Neural cell (in vitro differentiated cells): ENCODE results near the gene DCX. TPM values are rescaled to one million over a fixed set of nuclear protein-coding genes. Genes with fewer than 3 reads are reported as not detected.

Experiments
- H2AFZ ChIP-seq: fragments of 200-600, 300-800 bp; sonication (generic), shearing (Covaris generic); 2 replicates; pipeline ENCODE4 v1.6.0; 2014; ENCODE audit warnings: low read depth, mild to moderate bottlenecking, antibody characterized with exemption, low read length, moderate library complexity
- H3F3A ChIP-seq: fragments of 200-600 bp; shearing (Covaris generic); 2 replicates; pipeline ENCODE4 v1.6.1; 2016; ENCODE audit warnings: mild to moderate bottlenecking, moderate library complexity, mixed read lengths, antibody characterized with exemption, low read length; ENCODE audit not compliant: insufficient read depth, poor library complexity, severe bottlenecking
- H3K27ac ChIP-seq: fragments of 200-600, 300-800 bp; sonication (generic), shearing (Covaris generic); 2 replicates; pipeline ENCODE4 v1.5.1; 2014; ENCODE audit warnings: mild to moderate bottlenecking, low read length, moderate library complexity
- H3K27me3 ChIP-seq: fragments of 300-800, 200-600 bp; sonication (generic), shearing (Covaris generic); 2 replicates; pipeline ENCODE4 v1.6.0; 2014; ENCODE audit warnings: mild to moderate bottlenecking, low read depth, low read length, moderate library complexity; ENCODE audit not compliant: insufficient read depth
- H3K36me3 ChIP-seq: fragments of 300-800, 200-600 bp; sonication (generic), shearing (Covaris generic); 2 replicates; pipeline ENCODE4 v1.5.1; 2014; ENCODE audit warnings: mild to moderate bottlenecking, antibody characterized with exemption, low read length, moderate library complexity; ENCODE audit not compliant: insufficient read depth
- H3K4me2 ChIP-seq: fragments of 300-800, 200-600 bp; sonication (generic), shearing (Covaris generic); 2 replicates; pipeline ENCODE4 v1.6.0; 2014; ENCODE audit warnings: mild to moderate bottlenecking, low read length
- H3K4me3 ChIP-seq: fragments of 300-800, 200-600 bp; sonication (generic), shearing (Covaris generic); 2 replicates; pipeline ENCODE4 v1.5.1; 2014; ENCODE audit warnings: mild to moderate bottlenecking, low read length, moderate library complexity
- H3K79me2 ChIP-seq: fragments of 200-600 bp; shearing (Covaris generic); replicated peaks from 2 replicates; pipeline ENCODE4 v1.6.0; 2014; ENCODE audit warnings: mild to moderate bottlenecking, low read length, moderate library complexity; ENCODE audit not compliant: insufficient read depth
- H3K9ac ChIP-seq: fragments of 300-800, 200-600 bp; sonication (generic), shearing (Covaris generic); 2 replicates; pipeline ENCODE4 v1.6.1; 2016; ENCODE audit warnings: mild to moderate bottlenecking, low read length, mixed read lengths
- H3K9me2 ChIP-seq: fragments of 200-600 bp; shearing (Covaris generic); 2 replicates; pipeline ENCODE4 v1.6.1; 2016; ENCODE audit warnings: mild to moderate bottlenecking, low read length, mixed read lengths; ENCODE audit not compliant: insufficient read depth
- H3K9me3 ChIP-seq: fragments of 200-600, 300-800 bp; sonication (generic), shearing (Covaris generic); 2 replicates; pipeline ENCODE4 v1.6.1; 2016; ENCODE audit warnings: mild to moderate bottlenecking, mixed run types, low read length, moderate library complexity, mixed read lengths
- H4K20me1 ChIP-seq: fragments of 200-600 bp; shearing (Covaris generic); 2 replicates; pipeline ENCODE4 v1.6.1; 2016; ENCODE audit warnings: mild to moderate bottlenecking, mixed run types; ENCODE audit not compliant: insufficient read depth
- EP300 ChIP-seq: fragments of 450-650 bp; conservative IDR thresholded peaks from 2 replicates; pipeline ENCODE4 v1.6.1; 2014; ENCODE audit warnings: antibody characterized with exemption, mild to moderate bottlenecking, moderate library complexity; ENCODE audit not compliant: poor library complexity, severe bottlenecking
- EZH2 ChIP-seq: fragments of 200-600, 300-800 bp; shearing (Covaris generic), sonication (generic); IDR thresholded peaks from 2 replicates; pipeline ENCODE4 v1.6.1; 2014; ENCODE audit warnings: antibody characterized with exemption, low read length, borderline replicate concordance, mild to moderate bottlenecking; ENCODE audit not compliant: insufficient read depth, poor library complexity, severe bottlenecking
- MXI1 ChIP-seq: fragments of 450-650 bp; conservative IDR thresholded peaks from 2 replicates; pipeline ENCODE4 v1.6.1; 2014; ENCODE audit warnings: antibody characterized with exemption, mild to moderate bottlenecking; ENCODE audit not compliant: poor library complexity, severe bottlenecking
- POLR2AphosphoS5 ChIP-seq: IDR thresholded peaks from 2 replicates; pipeline ENCODE4 v1.6.1; 2012
- RAD21 ChIP-seq: fragments of 450-650 bp; conservative IDR thresholded peaks from 2 replicates; pipeline ENCODE4 v1.6.1; 2014; ENCODE audit warnings: antibody characterized with exemption, mild to moderate bottlenecking, moderate library complexity
- SMC3 ChIP-seq: fragments of 450-650 bp; conservative IDR thresholded peaks from 2 replicates; pipeline ENCODE4 v1.6.1; 2014; ENCODE audit warnings: antibody characterized with exemption, mild to moderate bottlenecking, moderate library complexity; ENCODE audit not compliant: poor library complexity
- TAF1 ChIP-seq: IDR thresholded peaks from 2 replicates; pipeline ENCODE4 v1.6.1; 2012; ENCODE audit warnings: low read depth
- polyA plus RNA-seq: library from polyadenylated mRNA; depleted of rRNA; stranded (reverse); fragments of >200 nt; gene quantifications from 2 replicates; pipeline ENCODE4 v1.2.3, GENCODE V29; 2014
- TF ChIP-seq, protein P1 (sequence below): fragments of 450-650 bp; IDR thresholded peaks from 2 replicates; pipeline ENCODE4 v1.5.1; 2014; ENCODE audit warnings: antibody characterized with exemption, mild to moderate bottlenecking, moderate library complexity; ENCODE audit not compliant: poor library complexity, severe bottlenecking
- TF ChIP-seq, protein P2 (sequence below): IDR thresholded peaks from 2 replicates; pipeline ENCODE4 v1.6.1; 2012; ENCODE audit warnings: borderline replicate concordance

The DCX gene
- polyA plus RNA-seq, 1 donor from 2014 or later: 180 TPM

DNA sequence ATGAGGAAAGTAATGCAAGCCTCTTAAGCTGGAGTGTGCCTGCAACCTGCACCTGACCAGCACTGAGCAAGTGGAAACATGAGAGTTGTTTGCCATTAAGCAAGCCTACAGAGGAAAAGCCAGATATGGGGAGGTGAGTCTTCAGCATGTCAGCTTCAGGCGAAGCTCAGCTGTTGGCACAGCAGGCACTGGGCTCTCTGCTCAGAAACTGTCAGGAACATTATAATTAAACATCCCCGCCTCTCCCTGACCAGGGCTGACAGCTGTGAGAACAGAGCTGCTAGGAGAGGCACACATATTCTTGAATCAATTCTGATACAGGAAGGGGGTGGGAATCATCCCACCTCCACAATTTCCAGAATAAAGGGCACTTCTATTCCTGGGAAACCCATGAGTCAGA lies 19.0 kb upstream of the DCX start:
- H3K4me3 ChIP-seq: no peak overlapping the region
- no peaks in the 10 kb centered on the region for H3K9me2 ChIP-seq
- TF ChIP-seq EP300: no peak
- TF ChIP-seq MXI1: no peak
- TF ChIP-seq TAF1: no peak
- TF ChIP-seq, protein P1, sequence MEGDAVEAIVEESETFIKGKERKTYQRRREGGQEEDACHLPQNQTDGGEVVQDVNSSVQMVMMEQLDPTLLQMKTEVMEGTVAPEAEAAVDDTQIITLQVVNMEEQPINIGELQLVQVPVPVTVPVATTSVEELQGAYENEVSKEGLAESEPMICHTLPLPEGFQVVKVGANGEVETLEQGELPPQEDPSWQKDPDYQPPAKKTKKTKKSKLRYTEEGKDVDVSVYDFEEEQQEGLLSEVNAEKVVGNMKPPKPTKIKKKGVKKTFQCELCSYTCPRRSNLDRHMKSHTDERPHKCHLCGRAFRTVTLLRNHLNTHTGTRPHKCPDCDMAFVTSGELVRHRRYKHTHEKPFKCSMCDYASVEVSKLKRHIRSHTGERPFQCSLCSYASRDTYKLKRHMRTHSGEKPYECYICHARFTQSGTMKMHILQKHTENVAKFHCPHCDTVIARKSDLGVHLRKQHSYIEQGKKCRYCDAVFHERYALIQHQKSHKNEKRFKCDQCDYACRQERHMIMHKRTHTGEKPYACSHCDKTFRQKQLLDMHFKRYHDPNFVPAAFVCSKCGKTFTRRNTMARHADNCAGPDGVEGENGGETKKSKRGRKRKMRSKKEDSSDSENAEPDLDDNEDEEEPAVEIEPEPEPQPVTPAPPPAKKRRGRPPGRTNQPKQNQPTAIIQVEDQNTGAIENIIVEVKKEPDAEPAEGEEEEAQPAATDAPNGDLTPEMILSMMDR: no peak
- TF ChIP-seq POLR2AphosphoS5: no peak
- TF ChIP-seq EZH2: no peak
- TF ChIP-seq SMC3: no peak
- TF ChIP-seq, protein P2, sequence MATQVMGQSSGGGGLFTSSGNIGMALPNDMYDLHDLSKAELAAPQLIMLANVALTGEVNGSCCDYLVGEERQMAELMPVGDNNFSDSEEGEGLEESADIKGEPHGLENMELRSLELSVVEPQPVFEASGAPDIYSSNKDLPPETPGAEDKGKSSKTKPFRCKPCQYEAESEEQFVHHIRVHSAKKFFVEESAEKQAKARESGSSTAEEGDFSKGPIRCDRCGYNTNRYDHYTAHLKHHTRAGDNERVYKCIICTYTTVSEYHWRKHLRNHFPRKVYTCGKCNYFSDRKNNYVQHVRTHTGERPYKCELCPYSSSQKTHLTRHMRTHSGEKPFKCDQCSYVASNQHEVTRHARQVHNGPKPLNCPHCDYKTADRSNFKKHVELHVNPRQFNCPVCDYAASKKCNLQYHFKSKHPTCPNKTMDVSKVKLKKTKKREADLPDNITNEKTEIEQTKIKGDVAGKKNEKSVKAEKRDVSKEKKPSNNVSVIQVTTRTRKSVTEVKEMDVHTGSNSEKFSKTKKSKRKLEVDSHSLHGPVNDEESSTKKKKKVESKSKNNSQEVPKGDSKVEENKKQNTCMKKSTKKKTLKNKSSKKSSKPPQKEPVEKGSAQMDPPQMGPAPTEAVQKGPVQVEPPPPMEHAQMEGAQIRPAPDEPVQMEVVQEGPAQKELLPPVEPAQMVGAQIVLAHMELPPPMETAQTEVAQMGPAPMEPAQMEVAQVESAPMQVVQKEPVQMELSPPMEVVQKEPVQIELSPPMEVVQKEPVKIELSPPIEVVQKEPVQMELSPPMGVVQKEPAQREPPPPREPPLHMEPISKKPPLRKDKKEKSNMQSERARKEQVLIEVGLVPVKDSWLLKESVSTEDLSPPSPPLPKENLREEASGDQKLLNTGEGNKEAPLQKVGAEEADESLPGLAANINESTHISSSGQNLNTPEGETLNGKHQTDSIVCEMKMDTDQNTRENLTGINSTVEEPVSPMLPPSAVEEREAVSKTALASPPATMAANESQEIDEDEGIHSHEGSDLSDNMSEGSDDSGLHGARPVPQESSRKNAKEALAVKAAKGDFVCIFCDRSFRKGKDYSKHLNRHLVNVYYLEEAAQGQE: no peak
- TF ChIP-seq RAD21: no peak
- no peaks in the 10 kb centered on the region for H3K79me2 ChIP-seq
- no peak overlapping the region for H2AFZ ChIP-seq
- H3K27ac ChIP-seq: no peak overlapping the region
- H3K9me3 ChIP-seq: no peaks in the 10 kb centered on the region
- H3K36me3 ChIP-seq: no peaks in the 10 kb centered on the region
- no peaks in the 10 kb centered on the region for H3F3A ChIP-seq
- H3K4me2 ChIP-seq: no peak overlapping the region
- no peaks in the 10 kb centered on the region for H3K27me3 ChIP-seq
- H4K20me1 ChIP-seq: no peaks in the 10 kb centered on the region
- no peak overlapping the region for H3K9ac ChIP-seq

DNA sequence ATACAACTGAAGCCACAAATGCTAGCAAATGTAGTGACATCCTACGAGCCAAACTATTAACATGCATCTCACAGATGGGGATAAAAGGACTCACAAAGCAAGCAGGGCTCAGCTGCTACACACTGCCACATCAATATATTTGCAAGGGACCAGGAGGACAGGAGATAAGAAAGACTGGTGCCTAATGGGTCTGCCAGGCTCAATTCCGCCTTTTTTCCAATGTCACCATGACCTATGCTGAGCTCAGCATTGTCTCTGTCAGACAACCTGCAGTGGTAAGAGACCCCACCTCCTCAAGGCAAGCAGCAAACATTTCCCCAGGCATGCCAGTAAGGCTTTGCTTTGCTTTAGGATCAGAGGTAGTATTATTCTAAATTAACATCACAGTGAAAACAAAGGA lies 435 bp downstream of the DCX start:
- no peak for TF ChIP-seq SMC3
- TF ChIP-seq, protein P1: no peak
- TF ChIP-seq, protein P2: no peak
- peak; percentile 38 for TF ChIP-seq MXI1
- TF ChIP-seq EZH2: no peak
- no peak for TF ChIP-seq RAD21
- TF ChIP-seq EP300: no peak
- TF ChIP-seq TAF1: peak; percentile 48
- no peak for TF ChIP-seq POLR2AphosphoS5
- no peaks in the 10 kb centered on the region for H3K27me3 ChIP-seq
- H3K9me2 ChIP-seq: no peaks in the 10 kb centered on the region
- H3K79me2 ChIP-seq: peaks cover 52% of the 10 kb centered on the region
- no peak overlapping the region for H3K4me2 ChIP-seq
- H3K9ac ChIP-seq: peak overlapping the region; percentile 98
- no peaks in the 10 kb centered on the region for H3F3A ChIP-seq
- H3K36me3 ChIP-seq: peaks cover 4% of the 10 kb centered on the region
- H2AFZ ChIP-seq: no peak overlapping the region
- no peaks in the 10 kb centered on the region for H3K9me3 ChIP-seq
- no peaks in the 10 kb centered on the region for H4K20me1 ChIP-seq
- peak overlapping the region; percentile 100 for H3K27ac ChIP-seq
- H3K4me3 ChIP-seq: peak overlapping the region; percentile 82
